Esophagus squamous epithelium (tissue), 4 donors: ENCODE data around the gene FAM156A.

Source experiments
- CTCF ChIP-seq, 6 experiments: fragments of 450-650 bp in 4 of 6; fragments of 200-600 bp in 2 of 6; sonication (generic) in 2 of 6; IDR thresholded peaks; one replicate each; pipeline ENCODE4 v1.5.1; 2016 to 2019; ENCODE audit warnings: antibody characterized with exemption in 6 of 6, mild to moderate bottlenecking in 4 of 6, moderate library complexity in 4 of 6
- POLR2A ChIP-seq, 4 donors: fragments of 450-650 bp; IDR thresholded peaks; one replicate each; pipeline ENCODE4 v1.6.1; 2017; ENCODE audit warnings: antibody characterized with exemption in 4 of 4, mild to moderate bottlenecking in 4 of 4, moderate library complexity in 3 of 4

GRCh38 chrX:52979568-52979967, 21.2 kb upstream of the FAM156A start:
- no peak for TF ChIP-seq CTCF (IDR thresholded peaks at IDR 0.05)
- no peak for TF ChIP-seq POLR2A (IDR thresholded peaks at IDR 0.05)
